Lower leg skin (tissue), 3 donors: ENCODE measurements around the gene AKAP10.
"Not testable (repeated sequence)": the region's sequence is repeated elsewhere in the genome, so short reads cannot be mapped to it uniquely, and the experiment has no call there.

Experiments
- POLR2A ChIP-seq, 2 donors: fragments of 450-650 bp; IDR thresholded peaks; one replicate each; pipeline ENCODE4 v1.6.1; 2016 to 2017; ENCODE audit warnings: antibody characterized with exemption in 2 of 2, mild to moderate bottlenecking in 1 of 2, moderate library complexity in 1 of 2
- TF ChIP-seq, protein P1 (sequence below), 3 donors: fragments of 450-650 bp; IDR thresholded peaks; one replicate each; pipeline ENCODE4 v1.5.1; 2016; ENCODE audit warnings: antibody characterized with exemption in 3 of 3, mild to moderate bottlenecking in 3 of 3, moderate library complexity in 2 of 3

GRCh38 chr17:19860647-19861177 lies 116.9 kb downstream of the AKAP10 start:
- TF ChIP-seq, protein P1, sequence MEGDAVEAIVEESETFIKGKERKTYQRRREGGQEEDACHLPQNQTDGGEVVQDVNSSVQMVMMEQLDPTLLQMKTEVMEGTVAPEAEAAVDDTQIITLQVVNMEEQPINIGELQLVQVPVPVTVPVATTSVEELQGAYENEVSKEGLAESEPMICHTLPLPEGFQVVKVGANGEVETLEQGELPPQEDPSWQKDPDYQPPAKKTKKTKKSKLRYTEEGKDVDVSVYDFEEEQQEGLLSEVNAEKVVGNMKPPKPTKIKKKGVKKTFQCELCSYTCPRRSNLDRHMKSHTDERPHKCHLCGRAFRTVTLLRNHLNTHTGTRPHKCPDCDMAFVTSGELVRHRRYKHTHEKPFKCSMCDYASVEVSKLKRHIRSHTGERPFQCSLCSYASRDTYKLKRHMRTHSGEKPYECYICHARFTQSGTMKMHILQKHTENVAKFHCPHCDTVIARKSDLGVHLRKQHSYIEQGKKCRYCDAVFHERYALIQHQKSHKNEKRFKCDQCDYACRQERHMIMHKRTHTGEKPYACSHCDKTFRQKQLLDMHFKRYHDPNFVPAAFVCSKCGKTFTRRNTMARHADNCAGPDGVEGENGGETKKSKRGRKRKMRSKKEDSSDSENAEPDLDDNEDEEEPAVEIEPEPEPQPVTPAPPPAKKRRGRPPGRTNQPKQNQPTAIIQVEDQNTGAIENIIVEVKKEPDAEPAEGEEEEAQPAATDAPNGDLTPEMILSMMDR (IDR thresholded peaks at IDR 0.05) = not testable (repeated sequence)
- TF ChIP-seq POLR2A (IDR thresholded peaks at IDR 0.05) = not testable (repeated sequence)
